Activated naive CD4-positive, alpha-beta T cell treated with anti-CD3 and anti-CD28 coated beads, Interleukin-2, amount 10 ng/mL, durations not matched to agents 7 days and 5 days (primary cell): Measurements from ENCODE around the gene TSPYL1.

ENCODE experiments used
- CTCF ChIA-PET: fragments of 350-600 bp; sonication (Branson Sonifier 250); formaldehyde crosslinking; loops from one replicate; lab custom pipeline; 2021; ENCODE audit warnings: antibody characterized with exemption; lab: Charles Lee
- DNase-seq: peaks from one replicate; pipeline ENCODE4 v3.0.0-alpha.2; 2020
- H3K27ac Mint-ChIP-seq: one replicate; pipeline ENCODE4 v1.8.0; 2021; ENCODE audit warnings: mild to moderate bottlenecking, moderate library complexity, mixed read lengths
- H3K27me3 Mint-ChIP-seq: one replicate; pipeline ENCODE4 v1.8.0; 2021; ENCODE audit warnings: mild to moderate bottlenecking, mixed read lengths
- H3K36me3 Mint-ChIP-seq: one replicate; pipeline ENCODE4 v1.8.0; 2021; ENCODE audit warnings: mixed read lengths
- H3K4me1 Mint-ChIP-seq: one replicate; pipeline ENCODE4 v1.8.0; 2021; ENCODE audit warnings: mixed read lengths
- H3K4me3 Mint-ChIP-seq: one replicate; pipeline ENCODE4 v1.8.0; 2021; ENCODE audit warnings: mild to moderate bottlenecking, moderate library complexity, mixed read lengths
- H3K9me3 Mint-ChIP-seq: one replicate; pipeline ENCODE4 v1.8.0; 2021; ENCODE audit warnings: mixed read lengths

Gene TSPYL1

DNA sequence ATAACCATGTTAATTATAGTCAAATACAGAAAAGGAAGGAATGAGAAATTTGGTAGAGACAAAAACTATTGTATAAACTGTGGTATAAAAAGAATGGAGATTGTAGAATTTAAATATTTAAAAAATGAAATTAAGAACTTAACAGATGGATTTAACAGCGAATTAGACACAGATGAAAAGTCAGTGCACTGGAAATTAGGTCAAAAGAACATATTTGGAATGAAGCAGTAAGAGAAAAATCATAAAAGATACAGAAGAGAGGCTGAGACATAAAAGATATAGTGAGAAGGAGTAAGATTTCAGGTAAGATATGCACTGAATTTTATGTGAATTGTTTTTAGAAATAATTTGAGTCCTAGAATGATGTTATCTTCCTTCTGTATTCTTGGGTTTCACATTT lies 39.9 kb downstream of the TSPYL1 start:
- peaks cover 5% of the 10 kb centered on the region for H3K36me3 Mint-ChIP-seq
- no peak overlapping the region for H3K27ac Mint-ChIP-seq
- no peaks in the 10 kb centered on the region for H3K9me3 Mint-ChIP-seq
- DNase-seq, result no peak
- H3K4me1 Mint-ChIP-seq, result no peaks in the 10 kb centered on the region
- no peaks in the 10 kb centered on the region for H3K27me3 Mint-ChIP-seq
- no peak overlapping the region for H3K4me3 Mint-ChIP-seq
- CTCF ChIA-PET, result no interaction called here

DNA sequence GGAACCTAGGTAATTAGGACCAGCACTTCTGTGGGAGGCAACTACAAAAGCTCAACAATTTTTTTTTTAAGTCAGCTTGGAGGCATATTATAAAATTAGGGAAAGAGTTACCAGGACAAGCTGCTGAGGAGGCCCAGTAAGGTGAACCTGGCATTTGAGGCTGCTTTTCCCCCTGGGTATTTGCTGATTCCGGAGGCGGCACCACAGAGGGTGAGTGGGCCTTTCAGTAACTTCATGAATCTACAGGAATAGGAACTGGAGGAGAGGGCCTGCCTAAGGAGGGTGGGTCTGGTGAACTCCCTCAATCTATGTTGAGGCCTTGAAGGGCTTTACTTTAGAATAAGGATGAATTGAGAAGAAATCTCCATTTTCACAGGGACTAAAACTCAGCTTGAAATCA lies 40.5 kb downstream of the TSPYL1 start:
- peaks cover 5% of the 10 kb centered on the region for H3K36me3 Mint-ChIP-seq
- no peaks in the 10 kb centered on the region for H3K9me3 Mint-ChIP-seq
- no peaks in the 10 kb centered on the region for H3K27me3 Mint-ChIP-seq
- H3K27ac Mint-ChIP-seq, result no peak overlapping the region
- CTCF ChIA-PET, result no interaction called here
- no peaks in the 10 kb centered on the region for H3K4me1 Mint-ChIP-seq
- DNase-seq, result no peak
- no peak overlapping the region for H3K4me3 Mint-ChIP-seq

DNA sequence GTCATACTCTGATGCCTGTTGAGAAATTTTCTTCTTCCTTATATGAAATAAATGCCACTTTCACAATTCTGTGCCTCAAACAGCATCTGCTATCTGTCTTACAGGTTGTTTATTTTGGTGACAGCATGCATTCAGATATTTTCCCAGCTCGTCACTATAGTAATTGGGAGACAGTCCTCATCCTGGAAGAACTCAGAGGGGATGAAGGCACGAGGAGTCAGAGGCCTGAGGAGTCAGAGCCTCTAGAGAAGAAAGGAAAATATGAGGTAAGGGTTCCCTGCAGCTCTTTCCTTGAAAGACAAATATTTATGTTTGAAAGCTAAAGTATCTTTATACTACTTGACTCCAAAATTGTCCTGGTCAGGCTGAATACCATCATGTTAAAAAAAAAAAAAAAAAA lies 41.6 kb downstream of the TSPYL1 start:
- Mint-ChIP-seq H3K4me1 (no peaks in the 10 kb centered on the region), H3K27me3 (no peaks in the 10 kb centered on the region), H3K36me3 (peaks cover 5% of the 10 kb centered on the region), H3K4me3 (no peak overlapping the region), H3K9me3 (no peaks in the 10 kb centered on the region), H3K27ac (no peak overlapping the region)
- DNase-seq, result no peak
- CTCF ChIA-PET, result no interaction called here

DNA sequence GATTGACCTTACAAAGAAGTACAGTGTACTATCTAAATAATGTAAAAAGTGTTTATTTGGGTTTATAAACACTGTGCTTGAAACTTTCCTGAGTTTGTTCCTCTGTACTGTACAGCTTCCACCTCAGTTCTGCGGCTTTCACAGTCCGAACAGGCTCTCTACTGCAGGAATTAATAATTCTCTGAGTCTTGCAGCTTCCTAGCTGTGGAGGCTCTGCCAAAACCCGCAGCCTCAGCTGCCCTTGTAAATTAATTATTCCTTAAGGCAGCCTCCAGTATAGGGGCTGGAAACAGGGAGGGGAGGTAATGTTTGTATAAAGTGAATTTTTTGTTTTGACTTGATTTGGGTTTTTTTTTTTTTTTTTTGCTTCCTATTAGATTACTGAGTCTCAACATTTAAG lies 45.0 kb downstream of the TSPYL1 start:
- DNase-seq, result no peak
- Mint-ChIP-seq H3K4me3 (no peak overlapping the region), H3K27me3 (no peaks in the 10 kb centered on the region), H3K4me1 (no peaks in the 10 kb centered on the region), H3K36me3 (peaks cover 3% of the 10 kb centered on the region), H3K27ac (no peak overlapping the region), H3K9me3 (no peaks in the 10 kb centered on the region)
- CTCF ChIA-PET, result interaction anchor here (0.7 kb wide), 1 partner anchor 262 kb away, joined by 3 read pairs; no protein-coding TSS in a partner anchor

DNA sequence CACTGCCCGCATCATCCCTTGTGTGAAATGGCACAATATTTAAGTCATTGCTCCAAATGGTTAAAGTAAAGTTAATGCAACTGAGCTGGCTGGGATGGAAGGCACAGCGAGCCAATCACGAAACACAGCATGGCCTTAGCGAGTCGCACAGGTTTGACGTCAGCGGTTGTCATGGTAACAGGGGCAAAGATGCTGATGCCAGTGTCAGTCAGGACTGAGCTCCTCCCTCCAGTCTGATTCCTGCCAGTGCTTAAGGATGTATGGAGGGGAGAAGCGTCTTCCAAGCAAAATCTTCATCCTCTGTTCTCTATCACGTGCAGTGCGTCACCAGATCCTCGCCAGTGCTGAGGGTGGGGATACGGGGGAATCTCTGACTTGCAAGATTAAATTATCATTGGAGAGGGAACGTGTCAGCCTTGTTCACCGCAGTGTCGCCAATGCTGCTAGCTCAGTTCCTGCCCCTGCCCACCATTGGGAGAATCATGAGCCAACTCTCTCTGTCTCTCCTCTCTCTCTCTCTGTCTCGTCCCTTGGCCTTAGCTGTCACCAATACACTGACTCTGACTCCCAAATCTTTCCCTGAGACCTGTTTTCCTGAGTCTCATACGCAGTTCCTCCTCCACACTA lies 50.3 kb downstream of the TSPYL1 start:
- DNase-seq, result peak; percentile 25
- no peaks in the 10 kb centered on the region for H3K9me3 Mint-ChIP-seq
- no peak overlapping the region for H3K27ac Mint-ChIP-seq

More for the DNA sequence above, 50.3 kb downstream of the TSPYL1 start:
- CTCF ChIA-PET, result interaction anchor here (0.9 to 1.5 kb wide), 2 partner anchors 11 to 13 kb away, joined by 4 read pairs; no protein-coding TSS in a partner anchor
- no peaks in the 10 kb centered on the region for H3K4me1 Mint-ChIP-seq
- H3K4me3 Mint-ChIP-seq, result no peak overlapping the region
- H3K36me3 Mint-ChIP-seq, result no peaks in the 10 kb centered on the region
- H3K27me3 Mint-ChIP-seq, result no peaks in the 10 kb centered on the region
